ENCODE measurements around the gene SLCO1B3. TPM values are rescaled to one million over a fixed set of nuclear protein-coding genes. Genes with fewer than 3 reads are reported as not detected.

The SLCO1B3 gene
- total RNA-seq, result not detected in 2 replicates

GRCh38 chr12:20810487-20810886 lies at the start of gene SLCO1B3:
Gene SLCO1B3, plus strand, starts transcription at chr12:20810705. Its CDS starts 5,034 bp downstream, at chr12:20815739.

Small RNAs within 50 kb of the gene (small RNA-seq; reads per million reads assigned to genes)
- not detected for gene AC011604.1

Other genes with a start within 250 kb of the SLCO1B3 start
- 0.39 and 0.54 TPM in 2 replicates for gene SLCO1C1, start 115.4 kb upstream of the SLCO1B3 start, total RNA-seq

All from placental epithelial cell (primary cell).